Fibroblast of lung (primary cell): ENCODE results near the gene MBD4.

Source experiments
- CTCF ChIP-seq, 2 donors: IDR thresholded peaks in 1 of 2; conservative IDR thresholded peaks in 1 of 2; 1 replicate in 1 of 2; 2 replicates in 1 of 2; pipeline ENCODE4 v1.5.1; 2011 to 2012; ENCODE audit warnings: low read length in 2 of 2, control low read depth in 1 of 2, inconsistent platforms in 1 of 2, low read depth in 1 of 2, mild to moderate bottlenecking in 1 of 2
- EZH2 ChIP-seq: IDR thresholded peaks from 2 replicates; pipeline ENCODE4 v1.5.1; 2012; ENCODE audit warnings: low read length, control low read depth, mild to moderate bottlenecking; ENCODE audit errors: missing control alignments

GRCh38 chr3:129475863-129476262, 36.1 kb upstream of the MBD4 start:
- TF ChIP-seq CTCF (conservative IDR thresholded peaks at IDR 0.05 in 1 of 2, IDR thresholded peaks at IDR 0.05 in 1 of 2; ENCODE audit: low read depth in 1 of 2, low read length in 2 of 2): no peak
- TF ChIP-seq EZH2: no peak
